SU-DHL-6 (cell line): ENCODE results near the gene EBI3.
"Not testable (repeated sequence)": the region's sequence is repeated elsewhere in the genome, so short reads cannot be mapped to it uniquely, and the experiment has no call there.

ENCODE experiments used
- EZH2phosphoT487 ChIP-seq: fragments of 200-600 bp; sonication (generic), shearing (Covaris generic); conservative IDR thresholded peaks from 2 replicates; pipeline ENCODE4 v1.6.1; 2018; ENCODE audit warnings: mild to moderate bottlenecking, antibody characterized with exemption, low read length, moderate library complexity, mixed read lengths
- TF ChIP-seq, protein P1 (sequence below): fragments of 200-600 bp; sonication (generic); IDR thresholded peaks from one replicate; pipeline ENCODE4 v1.5.1; 2017; ENCODE audit warnings: antibody characterized with exemption, mild to moderate bottlenecking, low read length, moderate library complexity; ENCODE audit not compliant: insufficient read depth, poor library complexity, severe bottlenecking

DNA sequence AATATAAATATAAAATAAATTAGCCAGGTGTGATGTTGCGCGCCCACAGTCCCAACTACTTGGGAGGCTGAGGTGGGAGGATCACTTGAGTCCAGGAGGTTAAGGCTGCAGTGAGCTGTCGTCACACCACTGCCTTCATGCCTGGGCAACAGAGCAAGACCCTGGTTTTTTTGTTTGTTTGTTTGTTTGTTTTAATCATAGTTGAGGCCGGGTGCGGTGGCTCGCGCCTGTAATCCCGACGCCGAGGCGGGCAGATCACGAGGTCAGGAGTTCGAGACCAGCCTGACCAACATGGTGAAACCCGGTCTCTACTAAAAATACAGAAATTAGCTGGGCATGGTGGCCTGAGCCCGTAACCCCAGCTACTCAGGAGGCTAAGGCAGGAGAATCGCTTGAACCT, 8.2 kb downstream of the EBI3 start:
- TF ChIP-seq, protein P1, sequence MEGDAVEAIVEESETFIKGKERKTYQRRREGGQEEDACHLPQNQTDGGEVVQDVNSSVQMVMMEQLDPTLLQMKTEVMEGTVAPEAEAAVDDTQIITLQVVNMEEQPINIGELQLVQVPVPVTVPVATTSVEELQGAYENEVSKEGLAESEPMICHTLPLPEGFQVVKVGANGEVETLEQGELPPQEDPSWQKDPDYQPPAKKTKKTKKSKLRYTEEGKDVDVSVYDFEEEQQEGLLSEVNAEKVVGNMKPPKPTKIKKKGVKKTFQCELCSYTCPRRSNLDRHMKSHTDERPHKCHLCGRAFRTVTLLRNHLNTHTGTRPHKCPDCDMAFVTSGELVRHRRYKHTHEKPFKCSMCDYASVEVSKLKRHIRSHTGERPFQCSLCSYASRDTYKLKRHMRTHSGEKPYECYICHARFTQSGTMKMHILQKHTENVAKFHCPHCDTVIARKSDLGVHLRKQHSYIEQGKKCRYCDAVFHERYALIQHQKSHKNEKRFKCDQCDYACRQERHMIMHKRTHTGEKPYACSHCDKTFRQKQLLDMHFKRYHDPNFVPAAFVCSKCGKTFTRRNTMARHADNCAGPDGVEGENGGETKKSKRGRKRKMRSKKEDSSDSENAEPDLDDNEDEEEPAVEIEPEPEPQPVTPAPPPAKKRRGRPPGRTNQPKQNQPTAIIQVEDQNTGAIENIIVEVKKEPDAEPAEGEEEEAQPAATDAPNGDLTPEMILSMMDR, result not testable (repeated sequence)
- TF ChIP-seq EZH2phosphoT487, result not testable (repeated sequence)
